Stimulated activated memory B cell treated with anti-CD40 and anti-IgM and Interleukin-4, amounts not matched to agents 10 μg/mL and 1 μg/mL and 100 μg/mL, for 72 hours (primary cell): ENCODE measurements around the gene TMEM181.
"Not testable (repeated sequence)": the region's sequence is repeated elsewhere in the genome, so short reads cannot be mapped to it uniquely, and the experiment has no call there.

Experiments
- ATAC-seq: fragments of 150-1000 bp; cut with Tn5 transposase; 2 replicates; pipeline ENCODE4 v1.10.0; 2021
- H3K27ac Mint-ChIP-seq: one replicate; pipeline ENCODE4 v1.8.0; 2022; ENCODE audit warnings: mild to moderate bottlenecking, mixed read lengths
- H3K27me3 Mint-ChIP-seq: one replicate; pipeline ENCODE4 v1.8.0; 2022; ENCODE audit warnings: mixed read lengths
- H3K36me3 Mint-ChIP-seq: one replicate; pipeline ENCODE4 v1.8.0; 2022; ENCODE audit warnings: mixed read lengths
- H3K4me1 Mint-ChIP-seq: one replicate; pipeline ENCODE4 v1.8.0; 2022; ENCODE audit warnings: mixed read lengths
- H3K4me3 Mint-ChIP-seq: one replicate; pipeline ENCODE4 v1.8.0; 2022; ENCODE audit warnings: mild to moderate bottlenecking, moderate library complexity, mixed read lengths
- H3K9me3 Mint-ChIP-seq: one replicate; pipeline ENCODE4 v1.8.0; 2022; ENCODE audit warnings: mixed read lengths

TMEM181 gene

DNA sequence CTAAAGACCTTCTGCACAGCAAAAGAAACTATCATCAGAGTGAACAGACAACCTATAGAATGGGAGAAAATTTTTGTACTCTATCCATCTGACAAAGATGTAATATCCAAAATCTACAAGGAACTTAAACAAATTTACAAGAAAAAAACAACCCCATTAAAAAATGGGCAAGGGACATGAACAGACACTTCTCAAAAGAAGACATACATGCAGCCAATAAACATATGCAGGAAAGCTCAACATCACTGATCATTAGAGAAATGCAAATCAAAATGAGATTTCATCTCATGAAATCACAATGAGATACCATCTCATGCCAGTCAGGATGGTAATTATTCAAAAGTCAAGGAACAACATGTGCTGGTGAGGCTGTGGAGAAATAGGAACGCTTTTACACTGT, 32.0 kb upstream of the TMEM181 start:
- H3K27ac Mint-ChIP-seq, H3K36me3 Mint-ChIP-seq, ATAC-seq, H3K4me1 Mint-ChIP-seq, H3K4me3 Mint-ChIP-seq: not testable (repeated sequence)
- peaks cover 96% of the 10 kb centered on the region for H3K27me3 Mint-ChIP-seq
- H3K9me3 Mint-ChIP-seq, result peaks cover 14% of the 10 kb centered on the region

DNA sequence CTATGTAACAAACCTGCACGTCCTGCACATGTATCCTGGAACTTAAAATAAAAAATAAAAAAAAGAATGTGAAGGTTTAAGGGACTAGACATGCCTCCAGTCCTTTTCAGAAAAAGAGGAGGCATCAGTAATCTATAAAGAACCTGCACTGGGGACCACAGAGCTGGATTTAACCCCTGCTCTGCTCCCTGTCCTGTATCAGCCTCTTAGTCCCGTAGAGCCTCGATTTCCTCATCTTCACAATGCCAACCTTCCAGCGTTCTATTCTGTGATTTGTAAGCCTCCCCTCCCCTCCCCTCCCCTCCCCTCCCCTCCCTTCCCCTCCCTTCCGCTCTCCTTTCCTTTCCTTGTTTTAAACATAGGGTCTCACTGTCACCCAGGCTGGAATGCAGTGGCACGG, 31.1 kb upstream of the TMEM181 start:
- Mint-ChIP-seq H3K36me3 (peaks cover 6% of the 10 kb centered on the region), H3K9me3 (peaks cover 17% of the 10 kb centered on the region), H3K27ac (no peak overlapping the region), H3K4me1 (no peaks in the 10 kb centered on the region), H3K27me3 (peaks cover 93% of the 10 kb centered on the region), H3K4me3 (no peak overlapping the region)
- no peak for ATAC-seq

DNA sequence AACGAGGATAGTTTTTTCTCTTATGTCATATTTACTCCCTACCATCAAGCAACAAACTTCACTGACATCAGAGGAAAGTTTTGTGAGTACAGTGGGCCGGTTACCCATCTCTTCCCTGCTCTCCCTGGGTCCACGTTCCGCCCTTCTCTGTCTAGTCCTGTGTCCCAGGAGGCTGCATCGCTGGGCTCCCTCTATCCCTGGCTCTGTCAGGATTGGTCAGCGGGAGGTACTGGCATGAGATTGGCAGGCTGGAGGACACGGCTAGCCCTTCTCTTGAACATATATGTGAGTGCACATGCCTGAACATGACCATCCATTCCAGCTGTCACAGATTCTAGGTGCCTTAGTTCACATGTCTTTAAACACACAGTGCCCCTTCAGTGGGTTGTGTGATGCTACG, 30.3 kb upstream of the TMEM181 start:
- Mint-ChIP-seq H3K4me1 (no peaks in the 10 kb centered on the region), H3K9me3 (peaks cover 17% of the 10 kb centered on the region), H3K27me3 (peaks cover 87% of the 10 kb centered on the region), H3K36me3 (peaks cover 6% of the 10 kb centered on the region), H3K4me3 (no peak overlapping the region), H3K27ac (no peak overlapping the region)
- ATAC-seq, result no peak

DNA sequence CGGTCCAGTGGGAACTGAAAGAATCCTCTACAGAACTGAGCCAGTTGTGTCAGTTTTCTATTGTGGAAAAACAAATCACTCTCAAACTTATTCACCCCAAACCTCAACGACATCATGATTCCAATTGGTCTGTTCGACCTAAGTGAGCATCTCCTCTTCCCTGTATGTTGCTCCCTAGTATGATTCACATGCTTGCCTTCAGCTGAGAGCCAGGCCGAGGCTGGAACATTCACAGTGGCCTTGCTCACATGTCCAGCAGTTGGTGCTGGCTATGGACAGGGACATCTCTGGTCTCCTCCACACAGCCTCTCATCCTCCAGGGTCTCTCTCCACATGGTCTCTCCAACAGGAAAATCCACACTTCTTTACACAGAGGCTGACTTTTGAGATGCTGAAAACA, 28.3 kb upstream of the TMEM181 start:
- H3K27ac Mint-ChIP-seq, result no peak overlapping the region
- H3K36me3 Mint-ChIP-seq, result peaks cover 3% of the 10 kb centered on the region
- H3K4me3 Mint-ChIP-seq, result no peak overlapping the region
- peaks cover 5% of the 10 kb centered on the region for H3K4me1 Mint-ChIP-seq
- no peak for ATAC-seq
- peaks cover 19% of the 10 kb centered on the region for H3K9me3 Mint-ChIP-seq
- H3K27me3 Mint-ChIP-seq, result peaks cover 81% of the 10 kb centered on the region

DNA sequence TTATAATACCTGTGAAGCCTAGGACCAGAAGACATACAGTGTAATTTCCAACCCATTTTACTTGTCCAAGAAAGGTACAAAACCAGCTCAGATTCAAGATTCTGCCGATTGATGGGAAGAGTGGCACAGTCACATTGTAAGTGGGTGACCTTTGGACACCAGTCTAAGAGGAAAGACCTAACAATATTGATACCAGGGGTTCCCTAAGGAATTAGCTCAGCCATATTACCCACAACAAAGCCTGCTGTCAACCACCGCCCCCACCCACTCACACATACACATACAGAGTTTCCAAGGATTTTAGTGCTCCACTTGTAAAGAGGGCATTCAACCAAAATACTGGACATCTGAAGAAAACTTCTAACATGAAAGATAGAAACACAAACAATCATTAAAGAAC, 27.9 kb upstream of the TMEM181 start:
- H3K27ac Mint-ChIP-seq, result no peak overlapping the region
- H3K4me3 Mint-ChIP-seq, result no peak overlapping the region
- H3K4me1 Mint-ChIP-seq, result peaks cover 5% of the 10 kb centered on the region
- peaks cover 17% of the 10 kb centered on the region for H3K9me3 Mint-ChIP-seq
- peaks cover 77% of the 10 kb centered on the region for H3K27me3 Mint-ChIP-seq
- H3K36me3 Mint-ChIP-seq, result no peaks in the 10 kb centered on the region
- no peak for ATAC-seq

DNA sequence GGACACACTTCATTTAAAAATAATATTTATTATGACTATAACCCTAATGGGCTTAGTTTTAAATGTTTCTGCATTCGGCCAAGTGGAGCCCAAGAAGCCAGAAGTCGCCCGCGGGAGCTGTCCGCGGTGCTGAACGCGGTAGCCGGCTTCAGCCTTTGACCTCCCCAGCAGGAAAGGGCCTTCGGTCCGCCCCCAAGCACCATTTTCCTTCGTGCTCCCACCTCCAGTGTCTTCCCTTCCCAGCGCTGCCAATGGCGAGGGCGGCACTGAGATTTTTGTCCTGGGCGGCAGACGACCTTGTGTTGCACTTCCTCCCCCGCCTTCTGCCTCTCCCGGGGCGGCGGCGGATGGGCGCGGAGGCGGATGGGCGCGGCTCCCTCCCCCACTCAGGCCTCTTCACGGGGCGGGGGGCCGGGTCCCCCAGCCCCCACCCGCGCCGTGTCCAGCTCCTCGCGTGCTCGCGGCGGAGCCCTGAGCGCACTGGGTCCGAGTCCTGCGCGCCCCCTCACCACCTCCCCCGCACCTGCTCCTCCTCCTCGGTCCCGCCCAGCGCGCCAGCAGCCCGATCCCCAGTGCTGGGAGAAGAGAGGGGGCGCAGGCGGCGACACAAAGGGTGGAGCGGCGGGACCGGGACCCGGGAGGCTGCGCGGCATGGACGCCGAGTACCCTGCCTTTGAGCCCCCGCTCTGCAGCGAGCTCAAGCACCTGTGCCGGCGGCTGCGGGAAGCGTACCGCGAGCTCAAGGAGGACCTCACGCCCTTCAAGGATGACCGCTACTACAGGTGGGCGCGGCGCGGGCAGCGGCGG, 23.6 kb upstream of the TMEM181 start:
- H3K27me3 Mint-ChIP-seq, result peaks cover 73% of the 10 kb centered on the region
- H3K4me3 Mint-ChIP-seq, result peak overlapping the region; percentile 77
- peaks cover 5% of the 10 kb centered on the region for H3K4me1 Mint-ChIP-seq
- H3K36me3 Mint-ChIP-seq, result no peaks in the 10 kb centered on the region
- no peak overlapping the region for H3K27ac Mint-ChIP-seq
- peaks cover 6% of the 10 kb centered on the region for H3K9me3 Mint-ChIP-seq
- ATAC-seq, result no peak

DNA sequence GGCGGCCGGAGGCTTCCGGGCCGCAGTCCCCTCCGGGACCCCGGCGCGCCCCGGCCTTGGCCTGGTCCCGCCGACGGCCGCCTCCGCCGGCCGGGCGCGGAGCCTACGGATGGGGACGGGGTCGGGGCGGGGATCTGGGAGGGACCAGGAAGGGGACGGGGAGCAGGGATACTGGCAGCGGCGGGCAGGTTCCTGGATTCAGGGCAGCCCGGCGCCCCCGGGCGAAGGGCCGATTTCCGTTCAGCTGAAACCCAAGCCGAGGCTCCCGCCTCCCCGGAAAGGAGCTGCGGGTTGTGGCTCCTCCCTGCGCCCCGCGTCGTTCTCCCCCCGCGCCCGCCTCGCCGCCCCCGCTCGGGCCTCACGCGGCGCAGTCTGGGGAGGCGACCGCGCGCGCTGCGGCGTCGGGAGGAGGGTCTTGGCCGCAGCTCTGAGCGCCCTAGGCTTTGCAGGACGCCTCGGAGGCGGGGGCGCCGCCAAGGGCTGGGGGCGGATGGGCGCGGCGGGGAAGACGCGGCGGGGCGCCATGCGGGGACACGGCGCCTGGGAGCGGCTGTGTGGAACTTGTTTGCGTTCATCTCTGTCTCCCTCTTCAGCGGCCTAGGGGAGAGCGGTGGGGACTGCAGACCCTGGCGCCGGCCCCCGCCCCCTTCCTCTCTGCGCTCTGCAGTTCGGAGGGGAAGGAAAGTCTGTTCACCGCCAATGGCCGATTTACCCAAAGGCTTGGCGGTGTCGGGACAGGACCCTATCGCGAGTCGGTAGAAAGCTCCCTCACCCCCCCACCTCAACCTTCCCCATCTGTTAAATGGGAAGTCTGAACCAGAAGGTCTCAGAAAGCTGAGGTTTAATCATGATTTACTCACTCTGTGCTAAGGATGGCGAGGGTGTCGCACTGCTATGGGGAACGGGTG, 22.7 kb upstream of the TMEM181 start:
- Mint-ChIP-seq H3K27me3 (peaks cover 73% of the 10 kb centered on the region), H3K4me1 (peaks cover 5% of the 10 kb centered on the region), H3K27ac (no peak overlapping the region), H3K4me3 (no peak overlapping the region), H3K9me3 (peaks cover 6% of the 10 kb centered on the region), H3K36me3 (no peaks in the 10 kb centered on the region)
- ATAC-seq, result no peak

DNA sequence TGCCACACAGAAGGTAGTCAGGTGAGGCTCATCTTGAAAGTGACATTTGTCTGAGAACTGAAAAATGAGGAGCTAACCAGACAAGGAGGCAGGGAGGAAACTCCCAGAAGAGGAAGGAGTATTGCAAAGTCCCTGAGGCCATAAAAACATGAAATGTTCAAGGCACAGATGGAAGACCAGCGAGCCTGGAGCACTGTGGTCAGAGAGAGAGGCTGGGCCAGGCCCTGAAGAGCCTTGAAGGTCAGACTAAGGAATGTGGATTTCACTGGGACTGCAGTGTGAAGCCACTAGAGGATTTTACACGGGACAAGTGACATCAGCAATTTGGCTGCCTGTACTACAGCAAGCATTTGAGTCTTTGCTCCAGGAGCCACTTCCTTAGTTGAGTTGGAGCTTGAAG, 21.1 kb upstream of the TMEM181 start:
- peaks cover 2% of the 10 kb centered on the region for H3K9me3 Mint-ChIP-seq
- no peak for ATAC-seq
- peaks cover 5% of the 10 kb centered on the region for H3K4me1 Mint-ChIP-seq
- H3K27me3 Mint-ChIP-seq, result peaks cover 68% of the 10 kb centered on the region
- no peak overlapping the region for H3K27ac Mint-ChIP-seq
- H3K36me3 Mint-ChIP-seq, result no peaks in the 10 kb centered on the region
- H3K4me3 Mint-ChIP-seq, result no peak overlapping the region

DNA sequence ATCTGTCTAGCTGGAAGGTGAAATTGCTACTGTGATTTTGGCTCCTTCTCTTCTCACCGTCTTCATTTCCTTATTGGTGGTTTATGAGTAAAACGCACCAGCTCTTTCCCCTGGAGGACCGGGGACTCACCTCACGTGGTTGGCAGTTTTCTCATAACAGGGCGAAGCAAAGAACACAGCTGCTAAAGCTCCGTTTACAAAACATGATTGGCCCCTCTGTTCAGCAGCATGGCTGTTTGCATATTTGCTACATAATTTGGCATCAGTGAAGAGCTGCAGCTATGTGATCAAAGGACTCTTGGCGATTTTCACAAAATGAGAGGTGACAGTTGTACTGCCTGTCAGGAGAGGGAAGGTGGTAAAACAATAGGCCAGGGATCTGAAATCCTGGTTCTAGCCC, 20.5 kb upstream of the TMEM181 start:
- Mint-ChIP-seq H3K27me3 (peaks cover 74% of the 10 kb centered on the region), H3K4me3 (no peak overlapping the region), H3K27ac (no peak overlapping the region)

DNA sequence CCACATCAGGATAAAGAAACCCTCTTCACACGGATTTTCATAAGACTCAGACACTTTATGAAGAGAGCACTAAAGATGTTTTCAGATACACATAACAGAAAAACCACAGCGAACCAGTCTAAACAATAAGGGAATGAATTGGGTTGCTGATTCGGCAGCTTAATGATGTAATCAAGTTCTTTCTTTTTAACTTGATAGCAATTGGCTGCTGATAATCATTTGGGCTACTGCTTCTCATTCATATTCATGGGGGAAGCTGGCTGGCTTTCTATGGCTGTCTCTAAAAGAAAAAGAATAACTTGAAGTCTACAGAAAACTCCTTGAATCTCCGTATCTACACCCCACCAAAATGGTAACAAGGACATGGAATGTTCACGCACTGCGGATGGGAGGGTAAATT, 20.0 kb upstream of the TMEM181 start:
- H3K36me3 Mint-ChIP-seq, result no peaks in the 10 kb centered on the region
- no peak overlapping the region for H3K27ac Mint-ChIP-seq
- H3K9me3 Mint-ChIP-seq, result peaks cover 2% of the 10 kb centered on the region
- H3K4me3 Mint-ChIP-seq, result no peak overlapping the region
- peaks cover 5% of the 10 kb centered on the region for H3K4me1 Mint-ChIP-seq
- H3K27me3 Mint-ChIP-seq, result peaks cover 72% of the 10 kb centered on the region
- ATAC-seq, result no peak

More for the DNA sequence above, 20.5 kb upstream of the TMEM181 start:
- Mint-ChIP-seq H3K4me1 (peaks cover 5% of the 10 kb centered on the region), H3K36me3 (no peaks in the 10 kb centered on the region), H3K9me3 (peaks cover 2% of the 10 kb centered on the region)
- no peak for ATAC-seq

DNA sequence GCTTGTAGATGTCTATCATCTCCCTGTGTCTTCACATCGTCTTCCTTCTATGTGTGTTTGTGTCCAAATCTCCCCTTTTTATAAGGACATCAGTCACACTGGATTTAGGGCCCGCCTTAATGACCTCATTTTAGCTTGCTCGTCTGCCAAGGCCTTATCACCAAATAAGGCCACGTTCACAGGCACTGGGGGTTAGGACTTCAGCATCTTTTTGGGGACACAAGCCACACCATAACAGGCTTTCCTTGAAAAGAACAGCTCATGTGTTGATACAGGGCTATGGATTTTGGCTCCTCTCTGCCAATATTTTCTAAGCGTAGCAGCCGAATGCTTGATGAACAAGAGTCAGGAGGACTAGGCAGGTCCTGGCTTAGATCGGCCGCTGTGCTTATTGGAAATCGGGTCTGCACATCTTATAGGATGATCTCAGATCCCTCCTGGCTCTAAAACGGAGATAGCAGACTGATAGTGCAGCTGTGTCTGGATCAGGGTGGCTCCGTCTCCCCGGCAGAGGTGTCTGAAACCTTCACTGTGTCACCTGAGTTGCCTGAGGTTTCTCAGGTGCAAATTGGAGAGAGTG, 16.2 kb upstream of the TMEM181 start:
- H3K27me3 Mint-ChIP-seq, result peaks cover 85% of the 10 kb centered on the region
- no peak overlapping the region for H3K27ac Mint-ChIP-seq
- no peaks in the 10 kb centered on the region for H3K4me1 Mint-ChIP-seq

DNA sequence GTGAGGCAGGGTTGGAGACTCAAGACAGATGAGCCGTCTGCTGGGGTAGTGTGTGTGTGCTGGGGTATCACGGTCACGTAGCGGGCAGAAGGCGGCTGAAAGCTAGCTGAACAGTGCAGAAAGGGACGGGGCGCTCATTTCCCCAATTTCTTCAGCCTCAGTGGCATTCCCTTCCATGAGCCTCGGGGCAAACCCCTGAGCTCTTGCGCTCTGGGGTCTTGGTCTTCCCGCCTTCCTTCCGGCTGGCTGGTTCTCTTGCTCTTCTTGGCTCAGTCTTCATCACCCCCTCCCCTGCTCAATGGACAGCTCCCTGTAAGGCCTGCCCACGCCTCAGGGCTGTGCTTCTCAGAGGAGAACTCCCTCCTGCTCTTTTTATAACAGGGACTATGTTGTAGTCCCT, 15.5 kb upstream of the TMEM181 start:
- peaks cover 80% of the 10 kb centered on the region for H3K27me3 Mint-ChIP-seq
- no peaks in the 10 kb centered on the region for H3K36me3 Mint-ChIP-seq
- no peaks in the 10 kb centered on the region for H3K9me3 Mint-ChIP-seq
- H3K4me1 Mint-ChIP-seq, result no peaks in the 10 kb centered on the region
- H3K4me3 Mint-ChIP-seq, result no peak overlapping the region
- H3K27ac Mint-ChIP-seq, result no peak overlapping the region
- ATAC-seq, result no peak

More for the DNA sequence above, 16.2 kb upstream of the TMEM181 start:
- no peak for ATAC-seq
- Mint-ChIP-seq H3K9me3 (no peaks in the 10 kb centered on the region), H3K4me3 (no peak overlapping the region), H3K36me3 (no peaks in the 10 kb centered on the region)

DNA sequence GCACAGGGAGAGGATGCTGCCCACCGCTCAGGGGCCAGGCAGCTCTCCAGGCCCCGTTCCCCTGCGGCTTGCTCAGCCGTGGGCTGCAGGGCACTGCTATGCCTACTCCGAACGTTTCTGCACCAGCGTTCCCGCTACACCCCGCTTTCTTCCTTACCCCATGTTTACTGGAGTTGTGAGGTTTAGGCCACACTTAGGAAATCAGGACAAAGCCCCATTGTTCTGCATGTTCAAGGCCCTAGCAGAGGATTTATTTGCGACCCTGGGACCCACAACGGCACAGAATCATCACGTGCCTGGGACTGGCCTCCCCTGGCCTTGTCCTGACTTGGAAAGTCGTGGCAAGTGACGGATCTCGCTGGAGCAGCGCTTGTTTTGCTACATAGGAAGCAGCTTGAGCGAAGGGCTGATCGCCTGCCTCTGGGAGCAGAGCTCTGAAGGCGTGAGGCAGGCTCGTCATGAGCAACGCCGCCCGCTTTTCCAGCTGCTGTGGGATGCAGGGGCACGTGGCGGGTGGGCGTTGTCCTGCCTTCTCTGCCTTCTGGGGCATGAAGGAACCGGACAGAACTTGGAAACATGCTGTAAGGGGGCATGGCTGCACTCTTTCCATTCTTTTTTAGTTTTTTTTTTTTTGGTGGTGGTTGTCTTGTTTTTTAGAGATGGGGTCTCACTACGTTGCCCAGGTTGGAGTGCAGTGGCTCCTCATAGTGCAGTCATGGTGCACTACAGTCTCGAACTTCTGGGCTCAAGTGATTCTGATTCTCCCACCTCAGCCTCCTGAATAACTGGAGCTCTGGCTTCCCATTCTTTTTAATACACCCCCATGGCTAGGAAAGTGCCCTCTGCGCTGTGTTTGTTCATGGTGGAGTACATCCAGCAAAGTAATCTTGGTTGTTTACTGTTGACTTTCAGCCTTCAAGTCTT, 14.6 kb upstream of the TMEM181 start:
- no peaks in the 10 kb centered on the region for H3K4me1 Mint-ChIP-seq
- ATAC-seq, result no peak
- H3K27me3 Mint-ChIP-seq, result peaks cover 71% of the 10 kb centered on the region
- no peaks in the 10 kb centered on the region for H3K36me3 Mint-ChIP-seq
- H3K9me3 Mint-ChIP-seq, result no peaks in the 10 kb centered on the region
- no peak overlapping the region for H3K27ac Mint-ChIP-seq
- no peak overlapping the region for H3K4me3 Mint-ChIP-seq

DNA sequence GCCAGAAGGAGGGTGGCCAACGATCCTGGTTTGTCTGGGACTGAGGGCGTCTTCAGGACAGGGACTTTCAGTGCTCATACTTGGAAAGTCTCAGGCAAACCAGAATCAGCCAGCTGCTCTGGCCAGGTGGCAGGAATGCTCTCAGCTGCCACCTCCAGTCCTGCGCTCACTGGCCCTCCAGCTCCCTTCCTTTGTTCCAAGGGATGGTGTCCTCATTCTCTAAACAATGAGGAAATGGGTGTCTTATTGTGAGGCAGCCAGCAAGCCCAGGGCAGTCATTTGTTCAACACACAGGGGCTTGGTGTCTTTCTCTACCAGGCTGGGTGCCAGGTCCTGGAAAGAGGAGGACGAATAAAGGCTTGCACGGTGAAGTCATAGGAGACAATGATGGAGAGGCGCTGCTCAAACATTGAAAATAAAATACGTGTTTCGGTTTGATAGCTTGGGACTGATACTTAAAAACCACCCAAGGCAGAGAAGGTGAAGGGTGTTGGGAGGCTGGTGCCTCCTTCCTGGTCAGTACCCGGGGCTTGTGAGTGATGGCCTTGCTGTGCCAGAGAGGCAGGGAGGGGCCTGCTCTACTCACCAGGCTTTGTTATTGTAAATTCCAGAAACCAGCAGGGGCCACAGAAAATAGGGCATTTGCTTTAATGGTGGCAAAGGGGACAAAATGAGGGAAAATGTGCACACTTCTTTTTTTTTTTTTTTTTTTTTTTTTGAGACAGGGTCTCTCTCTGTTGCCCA, 11.3 kb upstream of the TMEM181 start:
- Mint-ChIP-seq H3K36me3 (no peaks in the 10 kb centered on the region), H3K4me1 (no peaks in the 10 kb centered on the region), H3K9me3 (no peaks in the 10 kb centered on the region), H3K27me3 (peaks cover 46% of the 10 kb centered on the region), H3K4me3 (no peak overlapping the region), H3K27ac (no peak overlapping the region)
- ATAC-seq, result no peak
